ENCODE data around the gene ELOVL3.
"Not testable (repeated sequence)": the region's sequence is repeated elsewhere in the genome, so short reads cannot be mapped to it uniquely, and the experiment has no call there.

GRCh38 chr10:102188941-102189898 lies 36.9 kb upstream of the ELOVL3 start:
- TF ChIP-seq POLR2AphosphoS5 (IDR thresholded peaks at IDR 0.05); CTCF (IDR thresholded peaks at IDR 0.05); POLR2A (IDR thresholded peaks at IDR 0.05; ENCODE audit: low read depth); EP300 (IDR thresholded peaks at IDR 0.05): not testable (repeated sequence)

Data from esophagus muscularis mucosa (tissue), 4 donors.